Stomach (tissue), 9 donors: ENCODE measurements around the gene REEP2. TPM values are rescaled to one million over a fixed set of nuclear protein-coding genes. Genes with fewer than 3 reads are reported as not detected.

Experiments used
- DNase-seq, 2 donors: peaks; one replicate each; pipeline versions ENCODE4 v3.0.0 to v3.0.0-alpha.2; 2013 to 2019
- H3K27ac ChIP-seq, 5 donors: fragments of 200-600 bp in 4 of 5; sonication (generic) in 4 of 5; one replicate each; pipeline ENCODE4 v1.5.1; 2013 to 2019; ENCODE audit warnings: mild to moderate bottlenecking in 1 of 5, moderate library complexity in 1 of 5
- H3K27me3 ChIP-seq, 3 donors: fragments of 200-600 bp; sonication (generic); one replicate each; pipeline ENCODE4 v1.5.1; 2017 to 2019; ENCODE audit warnings: mixed run types in 1 of 3
- H3K36me3 ChIP-seq, 4 donors: fragments of 200-600 bp; sonication (generic); 1 replicate in 3 of 4; 2 replicates in 1 of 4; pipeline ENCODE4 v1.5.1; 2016 to 2019
- H3K4me1 ChIP-seq, 4 donors: fragments of 200-600 bp; sonication (generic); one replicate each; pipeline ENCODE4 v1.5.1; 2016 to 2019
- H3K4me3 ChIP-seq, 4 donors: fragments of 200-600 bp; sonication (generic) in 3 of 4; one replicate each; pipeline ENCODE4 v1.5.1; 2016 to 2019; ENCODE audit warnings: mild to moderate bottlenecking in 1 of 4
- H3K9me3 ChIP-seq, 4 donors: fragments of 200-600 bp; sonication (generic); one replicate each; pipeline ENCODE4 v1.5.1; 2016 to 2019
- CTCF ChIP-seq, 7 experiments: fragments of 450-650 bp in 4 of 7; fragments of 200-600 bp in 3 of 7; sonication (generic) in 3 of 7; IDR thresholded peaks; one replicate each; pipeline ENCODE4 v1.5.1; 2016 to 2019; ENCODE audit warnings: antibody characterized with exemption in 7 of 7, control low read depth in 2 of 7, mild to moderate bottlenecking in 1 of 7
- EP300 ChIP-seq: sonication (generic); formaldehyde crosslinking; IDR thresholded peaks from one replicate; pipeline ENCODE4 v1.6.1; 2017; ENCODE audit warnings: antibody characterized with exemption
- POLR2A ChIP-seq, 4 donors: fragments of 450-650 bp; IDR thresholded peaks; one replicate each; pipeline ENCODE4 v1.6.1; 2016; ENCODE audit warnings: antibody characterized with exemption in 4 of 4, control low read depth in 2 of 4, mild to moderate bottlenecking in 1 of 4, moderate library complexity in 1 of 4
- POLR2AphosphoS5 ChIP-seq, 3 donors: sonication (generic); formaldehyde crosslinking; IDR thresholded peaks; one replicate each; pipeline ENCODE4 v1.6.1; 2016; ENCODE audit warnings: antibody characterized with exemption in 3 of 3
- WGBS, 5 donors: extraction: QIAGEN DNeasy Blood & Tissue Kit in 3 of 5; methylation state at CpG; one replicate each; pipeline versions ENCODE4 v1.1.5 to v1.1.7; 2013 to 2018; 5-methylcytosine and 5-hydroxymethylcytosine counted together
- intact Hi-C: fragments of 100-400 bp; cut with DNase I; formaldehyde crosslinking; loops from one replicate; pipeline ENCODE4 v1.15.1; 2023; ENCODE audit warnings: low total_unique reads
- polyA plus RNA-seq, 3 donors: library from polyadenylated mRNA; stranded (reverse); fragments of 200-250 nt; gene quantifications; one replicate each; pipeline ENCODE4 v1.2.3, GENCODE V29; 2013
- total RNA-seq, 5 donors: library from RNA; depleted of rRNA; stranded (reverse); fragments of >200 nt; gene quantifications; one replicate each; pipeline versions ENCODE4 v1.1.0 to v1.2.3, GENCODE V29; 2014 to 2016
- donor health status: healthy with polysubstance abuse.
- donor health status: Bipolar disorder and iron deficiency.
- donor health status: healthy.

The REEP2 gene
- total and polyA plus RNA-seq, 8 donors: 2.1 to 73.3 (median 5.1) TPM; not detected in 2

GRCh38 chr5:138490648-138491283, 51.9 kb downstream of the REEP2 start:
- WGBS, 5 donors: 84 to 90% (median 89%) methylated on average over 12 of the region's 12 CpGs

GRCh38 chr5:138491284-138491648, 52.4 kb downstream of the REEP2 start:
- WGBS, 5 donors: 45 to 55% (median 48%) methylated on average over 7 to 11 of the region's 11 CpGs
- H3K9me3 ChIP-seq: no peaks in the 10 kb centered on the region
- H3K4me3 ChIP-seq: peak overlapping the region; percentile 53 to 67 (median 57)
- H3K36me3 ChIP-seq: no peaks in the 10 kb centered on the region
- peaks cover 0 to 25% (median 7%) of the 10 kb centered on the region in 3 donors for H3K27me3 ChIP-seq
- DNase-seq: peak in 1 of 2 donors; percentile 17
- intact Hi-C loops: no loop called here
- peaks cover 25 to 44% (median 38%) of the 10 kb centered on the region in 4 donors for H3K4me1 ChIP-seq
- TF ChIP-seq CTCF (IDR thresholded peaks at IDR 0.05) (no peak), POLR2AphosphoS5 (IDR thresholded peaks at IDR 0.05) (no peak), POLR2A (IDR thresholded peaks at IDR 0.05) (no peak), EP300 (no peak)
- peak overlapping the region in 1 of 5 donors; percentile 82 for H3K27ac ChIP-seq

More at GRCh38 chr5:138490648-138491283, 51.9 kb downstream of the REEP2 start:
- Histone ChIP-seq H3K9me3 (no peaks in the 10 kb centered on the region), H3K4me1 (peaks cover 25 to 44% (median 38%) of the 10 kb centered on the region in 4 donors), H3K36me3 (no peaks in the 10 kb centered on the region), H3K27ac (no peak overlapping the region), H3K4me3 (no peak overlapping the region), H3K27me3 (peaks cover 0 to 25% (median 7%) of the 10 kb centered on the region in 3 donors)
- DNase-seq: no peak
- intact Hi-C loops: no loop called here
- no peak for TF ChIP-seq POLR2A (IDR thresholded peaks at IDR 0.05)
- no peak for TF ChIP-seq CTCF (IDR thresholded peaks at IDR 0.05)
- no peak for TF ChIP-seq POLR2AphosphoS5 (IDR thresholded peaks at IDR 0.05)
- no peak for TF ChIP-seq EP300

GRCh38 chr5:138491669-138492559, 53.1 kb downstream of the REEP2 start:
- no peaks in the 10 kb centered on the region for H3K36me3 ChIP-seq
- peaks cover 25 to 44% (median 38%) of the 10 kb centered on the region in 4 donors for H3K4me1 ChIP-seq
- peaks cover 0 to 25% (median 7%) of the 10 kb centered on the region in 3 donors for H3K27me3 ChIP-seq
- TF ChIP-seq CTCF (IDR thresholded peaks at IDR 0.05) (no peak), EP300 (no peak), POLR2A (IDR thresholded peaks at IDR 0.05) (no peak), POLR2AphosphoS5 (IDR thresholded peaks at IDR 0.05) (peak in 2 of 3 donors; percentile 26 to 50)
- intact Hi-C loops: no loop called here
- H3K9me3 ChIP-seq: no peaks in the 10 kb centered on the region
- 0 to 8% (median 3%) methylated on average over 5 to 93 of the region's 93 CpGs for WGBS, 5 donors
- peak overlapping the region in 4 of 5 donors; percentile 9 to 82 (median 74) for H3K27ac ChIP-seq
- peak; percentile 93 to 97 for DNase-seq
- H3K4me3 ChIP-seq: peak overlapping the region; percentile 53 to 67 (median 57)

- Histone ChIP-seq H3K27ac (peak overlapping the region in 4 of 5 donors; percentile 9 to 82 (median 74)), H3K4me3 (peak overlapping the region; percentile 53 to 67 (median 57)), H3K36me3 (no peaks in the 10 kb centered on the region), H3K4me1 (peaks cover 25 to 44% (median 38%) of the 10 kb centered on the region in 4 donors), H3K27me3 (peaks cover 0 to 25% (median 7%) of the 10 kb centered on the region in 3 donors), H3K9me3 (no peaks in the 10 kb centered on the region)
- intact Hi-C loops: no loop called here
- TF ChIP-seq POLR2A (IDR thresholded peaks at IDR 0.05) (no peak), POLR2AphosphoS5 (IDR thresholded peaks at IDR 0.05) (no peak), CTCF (IDR thresholded peaks at IDR 0.05) (no peak), EP300 (no peak)
- DNase-seq: no peak
- 25 to 44% (median 33%) methylated on average over 10 of the region's 10 CpGs for WGBS, 5 donors
Observed at GRCh38 chr5:138492560-138493045, 53.7 kb downstream of the REEP2 start.
